Measurements from ENCODE around the gene FAM241B. TPM values are rescaled to one million over a fixed set of nuclear protein-coding genes. Genes with fewer than 3 reads are reported as not detected.

FAM241B gene
- total RNA-seq, 1 experiment from 2014 or later, result 13.7 TPM

GRCh38 chr10:69634759-69635425 lies 4.8 kb downstream of the FAM241B start:
- Histone ChIP-seq H3K9ac (ENCODE audit: extremely low read depth, insufficient read length, low read length) (no peak overlapping the region), H3K79me1 (ENCODE audit: insufficient read depth, low read depth, low read length, poor library complexity, severe bottlenecking) (peaks cover 5% of the 10 kb centered on the region), H3K14ac (ENCODE audit: insufficient read depth, low read length) (no peak overlapping the region), H2AFZ (ENCODE audit: low read length) (no peak overlapping the region), H3K23ac (ENCODE audit: insufficient read length, low read depth, low read length) (no peak overlapping the region), H3K79me2 (ENCODE audit: insufficient read depth, low read length) (no peaks in the 10 kb centered on the region; the same call in 1 of the 2 replicates), H4K20me1 (ENCODE audit: control insufficient read depth, insufficient read depth, insufficient read length) (no peaks in the 10 kb centered on the region), H3K27ac (ENCODE audit: insufficient read length, low read depth, low read length) (no peak overlapping the region), H3K4ac (ENCODE audit: low read depth, low read length) (no peak overlapping the region), H2BK5ac (ENCODE audit: insufficient read length, low read length) (no peak overlapping the region), H2BK120ac (ENCODE audit: low read depth, low read length, poor library complexity, severe bottlenecking) (no peak overlapping the region), H2BK15ac (ENCODE audit: low read depth, low read length) (no peak overlapping the region), H2BK20ac (ENCODE audit: low read depth, low read length, poor library complexity, severe bottlenecking) (no peak overlapping the region), H4K5ac (ENCODE audit: insufficient read length, low read depth, low read length) (no peak overlapping the region), H2BK12ac (ENCODE audit: insufficient read length, low read depth, low read length) (no peak overlapping the region), H3K23me2 (ENCODE audit: insufficient read length, low read depth, low read length, poor library complexity, severe bottlenecking) (no peaks in the 10 kb centered on the region), H3K4me1 (ENCODE audit: insufficient read depth, low read length) (peaks cover 5% of the 10 kb centered on the region; the same call in 1 of the 2 replicates), H3K4me2 (ENCODE audit: insufficient read depth, insufficient read length, low read length) (no peak overlapping the region), H3K9me3 (ENCODE audit: control insufficient read depth, low read depth, low read length) (no peaks in the 10 kb centered on the region), H3K56ac (ENCODE audit: insufficient read length, low read depth, low read length) (no peak overlapping the region), H3K18ac (ENCODE audit: insufficient read length, low read depth, low read length) (no peak overlapping the region), H2AK5ac (ENCODE audit: insufficient read length, low read length) (no peak overlapping the region), H4K91ac (ENCODE audit: insufficient read length, low read depth, low read length) (no peak overlapping the region), H3K27me3 (ENCODE audit: insufficient read depth, low read length) (no peaks in the 10 kb centered on the region), H4K8ac (replicated peaks; ENCODE audit: insufficient read length, low read depth, low read length) (no peak overlapping the region), H3T11ph (ENCODE audit: low read length) (no peak overlapping the region)
- no peak overlapping the region for H3K4me3 Mint-ChIP-seq
- no peak for TF ChIP-seq CTCF (conservative IDR thresholded peaks at IDR 0.05)
- DNase-seq, result peak; percentile 24
- peak overlapping the region in 1 of 3 experiments; percentile 54; a peak in 2 of 7 replicates for H3K27ac Mint-ChIP-seq
- peaks cover 15 to 21% of the 10 kb centered on the region in 2 experiments for H3K4me1 Mint-ChIP-seq
- H3K27me3 Mint-ChIP-seq (ENCODE audit: low read depth), result peaks cover 6% of the 10 kb centered on the region
- peaks cover 16 to 26% (median 23%) of the 10 kb centered on the region in 3 experiments for H3K36me3 Mint-ChIP-seq (ENCODE audit: insufficient read depth in 1 of 3, low read depth in 3 of 3)
- H3K9me3 Mint-ChIP-seq, result no peaks in the 10 kb centered on the region
- no CpG with 5 or more reads among the region's 9 CpGs for WGBS (ENCODE audit: extremely low coverage, insufficient read length, low lambda C conversion rate)

All from H9 (cell line).